Ascending aorta (tissue), 2 donors: ENCODE results near the gene PHF1. TPM values are rescaled to one million over a fixed set of nuclear protein-coding genes. Genes with fewer than 3 reads are reported as not detected.

ENCODE experiments used
- DNase-seq, 2 donors: peaks; one replicate each; pipeline ENCODE4 v3.0.0-alpha.2; 2019; ENCODE audit warnings: low spot score in 2 of 2
- H3K27ac ChIP-seq, 2 donors: fragments of 200-600 bp; sonication (generic); one replicate each; pipeline ENCODE4 v1.5.1; 2016 to 2017; ENCODE audit warnings: mild to moderate bottlenecking in 1 of 2
- H3K27me3 ChIP-seq: fragments of 200-600 bp; sonication (generic); one replicate; pipeline ENCODE4 v1.5.1; 2017
- H3K36me3 ChIP-seq, 2 donors: fragments of 200-600 bp; sonication (generic); one replicate each; pipeline ENCODE4 v1.5.1; 2016
- H3K4me1 ChIP-seq, 2 donors: fragments of 200-600 bp; sonication (generic); one replicate each; pipeline ENCODE4 v1.5.1; 2016 to 2017; ENCODE audit warnings: mild to moderate bottlenecking in 1 of 2
- H3K4me3 ChIP-seq, 2 donors: fragments of 200-600 bp; sonication (generic); one replicate each; pipeline ENCODE4 v1.5.1; 2016 to 2017; ENCODE audit warnings: mild to moderate bottlenecking in 1 of 2
- H3K9me3 ChIP-seq, 2 donors: fragments of 200-600 bp; sonication (generic); one replicate each; pipeline ENCODE4 v1.5.1; 2016
- CTCF ChIP-seq, 3 experiments: fragments of 200-600 bp in 2 of 3; fragments of 450-650 bp in 1 of 3; sonication (generic) in 2 of 3; IDR thresholded peaks; one replicate each; pipeline ENCODE4 v1.5.1; 2016 to 2019; ENCODE audit warnings: antibody characterized with exemption in 3 of 3, mild to moderate bottlenecking in 1 of 3, moderate library complexity in 1 of 3
- intact Hi-C: fragments of 100-400 bp; cut with DNase I; formaldehyde crosslinking; loops from one replicate; pipeline ENCODE4 v1.15.1; 2023
- total RNA-seq: library from RNA; depleted of rRNA; stranded (reverse); fragments of >200 nt; gene quantifications from one replicate; pipeline ENCODE4 v1.1.0, GENCODE V29; 2016

The PHF1 gene
- total RNA-seq, 1 donor from 2014 or later: 30.5 TPM

- no peaks in the 10 kb centered on the region for H3K9me3 ChIP-seq
- intact Hi-C loops: no loop called here
- H3K36me3 ChIP-seq: peaks cover 25 to 30% of the 10 kb centered on the region in 2 donors
- no peak for TF ChIP-seq CTCF (IDR thresholded peaks at IDR 0.05)
- peak overlapping the region; percentile 43 to 76 for H3K27ac ChIP-seq
- H3K27me3 ChIP-seq: no peaks in the 10 kb centered on the region
- H3K4me1 ChIP-seq: peaks cover 4 to 9% of the 10 kb centered on the region in 2 donors
- DNase-seq: no peak
- no peak overlapping the region for H3K4me3 ChIP-seq
Observed at GRCh38 chr6:33432546-33432945, 21.7 kb downstream of the PHF1 start.

GRCh38 chr6:33433001-33433543 lies 22.3 kb downstream of the PHF1 start:
- H3K27ac ChIP-seq: peak overlapping the region; percentile 43 to 76
- DNase-seq: no peak
- TF ChIP-seq CTCF (IDR thresholded peaks at IDR 0.05): no peak
- H3K9me3 ChIP-seq: no peaks in the 10 kb centered on the region
- no peaks in the 10 kb centered on the region for H3K27me3 ChIP-seq
- peaks cover 30 to 35% of the 10 kb centered on the region in 2 donors for H3K36me3 ChIP-seq
- no peak overlapping the region for H3K4me3 ChIP-seq
- H3K4me1 ChIP-seq: peaks cover 4 to 9% of the 10 kb centered on the region in 2 donors
- intact Hi-C loops: no loop called here

DNA sequence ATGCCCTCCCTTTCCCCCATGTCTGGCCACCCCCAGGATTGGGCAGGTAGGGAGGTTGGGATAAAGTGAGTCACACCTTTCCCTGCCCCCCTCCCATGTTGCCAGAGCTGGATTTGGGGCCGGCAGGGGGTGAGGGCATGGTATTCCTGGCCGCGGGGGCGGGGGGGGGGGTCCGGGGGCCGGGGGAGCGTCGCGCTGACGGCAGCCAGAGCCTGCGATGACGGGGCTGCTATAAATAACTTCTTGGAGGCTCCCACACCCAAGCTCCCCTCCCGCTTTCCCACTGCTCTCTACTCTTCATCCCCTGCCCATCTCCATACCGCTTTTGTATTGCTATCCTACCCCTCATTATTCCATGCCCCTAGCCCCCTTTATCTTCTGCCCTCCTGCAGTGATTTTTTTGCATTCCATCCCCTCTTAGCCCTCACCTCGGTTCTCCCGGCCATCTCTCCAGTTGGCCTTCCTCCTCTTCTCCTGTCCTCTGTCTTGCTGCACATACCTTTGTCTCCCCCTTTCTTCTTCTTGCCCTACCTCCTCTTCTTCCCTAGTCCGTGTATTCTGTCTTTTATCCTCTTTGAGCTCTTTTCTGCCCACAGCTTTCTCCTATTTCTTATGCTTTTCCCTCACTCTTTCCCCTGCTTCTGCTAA lies 22.9 kb downstream of the PHF1 start:
- Histone ChIP-seq H3K27me3 (no peaks in the 10 kb centered on the region), H3K9me3 (no peaks in the 10 kb centered on the region), H3K4me1 (peaks cover 4% of the 10 kb centered on the region in 2 donors), H3K27ac (peak overlapping the region; percentile 49 to 76), H3K4me3 (no peak overlapping the region), H3K36me3 (peaks cover 36 to 41% of the 10 kb centered on the region in 2 donors)
- TF ChIP-seq CTCF (IDR thresholded peaks at IDR 0.05): no peak
- intact Hi-C loops: no loop called here
- no peak for DNase-seq

DNA sequence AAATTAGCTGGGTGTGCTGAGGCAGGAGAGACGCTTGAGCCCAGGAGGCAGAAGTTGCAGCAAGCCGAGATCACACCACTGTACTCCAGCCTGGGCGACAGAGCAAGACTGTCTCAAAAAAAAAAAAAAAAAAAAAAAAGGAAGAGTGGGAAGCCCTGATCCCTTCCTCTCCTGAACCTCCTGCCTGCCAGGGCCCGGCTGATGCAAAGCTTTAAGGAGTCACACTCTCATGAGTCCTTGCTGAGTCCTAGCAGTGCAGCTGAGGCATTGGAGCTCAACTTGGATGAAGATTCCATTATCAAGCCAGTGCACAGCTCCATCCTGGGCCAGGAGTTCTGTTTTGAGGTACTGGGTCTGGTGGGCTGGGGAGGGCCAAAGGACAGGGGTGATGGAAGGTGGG lies 24.1 kb downstream of the PHF1 start:
- Histone ChIP-seq H3K27me3 (no peaks in the 10 kb centered on the region), H3K9me3 (no peaks in the 10 kb centered on the region), H3K36me3 (peaks cover 43% of the 10 kb centered on the region in 2 donors), H3K4me3 (no peak overlapping the region), H3K4me1 (peaks cover 4% of the 10 kb centered on the region in 2 donors), H3K27ac (no peak overlapping the region)
- no peak for DNase-seq
- intact Hi-C loops: no loop called here
- TF ChIP-seq CTCF (IDR thresholded peaks at IDR 0.05): no peak

DNA sequence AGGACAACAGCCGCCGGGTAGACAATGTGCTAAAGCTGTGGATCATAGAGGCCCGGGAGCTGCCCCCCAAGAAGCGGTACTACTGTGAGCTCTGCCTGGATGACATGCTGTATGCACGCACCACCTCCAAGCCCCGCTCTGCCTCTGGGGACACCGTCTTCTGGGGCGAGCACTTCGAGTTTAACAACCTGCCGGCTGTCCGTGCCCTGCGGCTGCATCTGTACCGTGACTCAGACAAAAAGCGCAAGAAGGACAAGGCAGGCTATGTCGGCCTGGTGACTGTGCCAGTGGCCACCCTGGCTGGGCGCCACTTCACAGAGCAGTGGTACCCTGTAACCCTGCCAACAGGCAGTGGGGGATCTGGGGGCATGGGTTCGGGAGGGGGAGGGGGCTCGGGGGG lies 26.9 kb downstream of the PHF1 start:
- H3K27ac ChIP-seq: no peak overlapping the region
- H3K4me1 ChIP-seq: peaks cover 4% of the 10 kb centered on the region in 2 donors
- TF ChIP-seq CTCF (IDR thresholded peaks at IDR 0.05): no peak
- intact Hi-C loops: no loop called here
- H3K4me3 ChIP-seq: no peak overlapping the region
- peaks cover 56 to 58% of the 10 kb centered on the region in 2 donors for H3K36me3 ChIP-seq
- DNase-seq: no peak
- H3K27me3 ChIP-seq: no peaks in the 10 kb centered on the region
- no peaks in the 10 kb centered on the region for H3K9me3 ChIP-seq
